Activated CD8-positive, alpha-beta T cell treated with anti-CD3 and anti-CD28 coated beads for 36 hours (primary cell): ENCODE measurements around the gene MDH2. TPM values are rescaled to one million over a fixed set of nuclear protein-coding genes. Genes with fewer than 3 reads are reported as not detected.
"Not testable (repeated sequence)": the region's sequence is repeated elsewhere in the genome, so short reads cannot be mapped to it uniquely, and the experiment has no call there.

ENCODE experiments used
- ATAC-seq: fragments of 200-7000 bp; cut with Tn5 transposase; one replicate; pipeline ENCODE4 v1.10.0; 2021; ENCODE audit warnings: mild to moderate bottlenecking, moderate library complexity
- CTCF ChIA-PET: fragments of 350-600 bp; sonication (Branson Sonifier 250); formaldehyde crosslinking; loops from one replicate; lab custom pipeline; 2021; ENCODE audit warnings: antibody characterized with exemption; lab: Charles Lee
- POLR2A ChIA-PET: fragments of 350-600 bp; sonication (Branson Sonifier 250); formaldehyde crosslinking; loops from one replicate; lab custom pipeline; 2021; ENCODE audit warnings: antibody characterized with exemption; lab: Charles Lee
- DNase-seq: peaks from one replicate; pipeline ENCODE4 v3.0.0-alpha.2; 2020
- H3K27ac Mint-ChIP-seq: one replicate; pipeline ENCODE4 v1.8.0; 2021; ENCODE audit warnings: mild to moderate bottlenecking, mixed read lengths
- H3K27me3 Mint-ChIP-seq: one replicate; pipeline ENCODE4 v1.8.0; 2021; ENCODE audit warnings: mixed read lengths
- H3K36me3 Mint-ChIP-seq: one replicate; pipeline ENCODE4 v1.8.0; 2021; ENCODE audit warnings: low read depth, mixed read lengths
- H3K4me1 Mint-ChIP-seq: one replicate; pipeline ENCODE4 v1.8.0; 2021; ENCODE audit warnings: low read depth, mixed read lengths
- H3K4me3 Mint-ChIP-seq: one replicate; pipeline ENCODE4 v1.8.0; 2021; ENCODE audit warnings: mild to moderate bottlenecking, moderate library complexity, mixed read lengths
- H3K9me3 Mint-ChIP-seq: one replicate; pipeline ENCODE4 v1.8.0; 2021; ENCODE audit warnings: mixed read lengths
- CTCF ChIP-seq: fragments of 200-600 bp; IDR thresholded peaks from one replicate; pipeline ENCODE4 v1.8.0; 2022; ENCODE audit warnings: antibody characterized with exemption, mild to moderate bottlenecking
- intact Hi-C: fragments of 100-400 bp; cut with micrococcal nuclease; formaldehyde crosslinking; loops from one replicate; pipeline ENCODE4 v1.10.0; 2022
- total RNA-seq, 2 experiments: library from RNA; stranded (reverse); gene quantifications; one replicate each; pipeline ENCODE4 v1.2.3, GENCODE V29; 2021

Gene MDH2
- total RNA-seq, 2 experiments from 2014 or later: 278 to 292 TPM

DNA sequence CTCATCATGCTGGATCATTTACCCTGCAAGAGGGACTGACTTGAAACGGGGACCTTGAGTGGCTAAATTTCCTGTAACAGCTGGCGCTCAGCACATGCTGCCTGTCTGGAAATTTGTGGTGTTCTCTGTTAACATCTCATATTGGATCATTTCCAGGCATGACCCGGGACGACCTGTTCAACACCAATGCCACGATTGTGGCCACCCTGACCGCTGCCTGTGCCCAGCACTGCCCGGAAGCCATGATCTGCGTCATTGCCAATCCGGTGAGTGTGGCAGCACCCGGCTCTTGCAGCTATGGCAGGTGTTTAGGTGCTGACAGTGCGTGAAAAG lies 9.9 kb downstream of the MDH2 start:
- POLR2A ChIA-PET: interaction anchor here (2.5 kb wide), 1 partner anchor 10 kb away, joined by 10 read pairs; the partner anchor contains the start of genes MDH2 and STYXL1

DNA sequence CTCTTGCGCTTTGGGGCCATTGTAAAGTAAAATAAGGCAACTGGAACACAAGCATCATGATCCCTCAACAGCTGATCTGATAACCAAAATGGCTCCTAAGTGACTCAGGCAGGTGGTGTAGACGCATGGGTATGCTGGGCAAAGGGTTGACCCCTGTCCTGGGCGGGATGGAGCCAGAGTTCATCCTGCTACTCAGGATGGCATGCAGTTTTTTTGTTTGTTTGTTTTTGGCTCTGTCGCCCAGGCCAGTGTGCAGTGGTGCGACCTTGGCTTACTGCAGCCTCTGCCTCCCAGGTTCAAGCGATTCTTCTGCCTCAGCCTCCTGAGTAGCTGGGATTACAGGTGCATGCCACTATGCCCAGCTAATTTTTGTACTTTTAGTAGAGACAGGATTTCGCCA lies 10.8 kb downstream of the MDH2 start:
- H3K9me3 Mint-ChIP-seq, H3K27ac Mint-ChIP-seq, ATAC-seq, CTCF ChIA-PET, POLR2A ChIA-PET, DNase-seq, H3K4me3 Mint-ChIP-seq, H3K4me1 Mint-ChIP-seq, intact Hi-C loops, H3K27me3 Mint-ChIP-seq: not testable (repeated sequence)
- H3K36me3 Mint-ChIP-seq: peaks cover 40% of the 10 kb centered on the region

More for the DNA sequence above, 9.9 kb downstream of the MDH2 start:
- Mint-ChIP-seq H3K36me3 (peaks cover 39% of the 10 kb centered on the region), H3K4me1 (peaks cover 4% of the 10 kb centered on the region), H3K9me3 (no peaks in the 10 kb centered on the region), H3K4me3 (no peak overlapping the region), H3K27ac (no peak overlapping the region), H3K27me3 (no peaks in the 10 kb centered on the region)
- no peak for DNase-seq
- CTCF ChIA-PET: no interaction called here
- no peak for TF ChIP-seq CTCF
- ATAC-seq: no peak
- intact Hi-C loops: no loop called here

DNA sequence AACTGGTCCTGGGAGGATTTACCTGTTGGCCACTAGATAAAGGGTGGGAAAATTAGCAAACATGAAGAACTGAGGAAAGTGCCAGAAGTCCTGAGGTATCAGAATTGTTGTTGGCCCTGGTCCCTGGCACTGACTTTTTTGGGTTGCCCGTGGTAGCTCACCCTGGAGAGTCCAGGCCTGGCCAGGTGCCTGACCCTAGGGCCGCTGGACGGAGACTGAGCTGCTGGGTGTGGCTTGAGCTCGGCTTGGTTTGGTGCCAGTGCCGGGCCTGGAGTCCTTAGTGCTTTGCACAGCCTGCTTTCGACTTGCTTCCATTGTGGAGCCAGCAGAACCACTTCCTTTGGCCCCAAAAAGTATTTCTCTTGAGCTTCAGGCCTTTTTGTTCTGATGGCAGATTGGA lies 12.9 kb downstream of the MDH2 start:
- Mint-ChIP-seq H3K4me3 (no peak overlapping the region), H3K27me3 (no peaks in the 10 kb centered on the region), H3K9me3 (no peaks in the 10 kb centered on the region), H3K36me3 (peaks cover 57% of the 10 kb centered on the region), H3K4me1 (peaks cover 12% of the 10 kb centered on the region), H3K27ac (no peak overlapping the region)
- DNase-seq: no peak
- no peak for TF ChIP-seq CTCF
- intact Hi-C loops: no loop called here
- ATAC-seq: no peak
- CTCF ChIA-PET: no interaction called here
- POLR2A ChIA-PET: interaction anchor here (1.8 kb wide), 1 partner anchor 11 kb away, joined by 4 read pairs; no protein-coding TSS in a partner anchor

GRCh38 chr7:76062254-76062653 lies 14.3 kb downstream of the MDH2 start:
- Mint-ChIP-seq H3K9me3 (no peaks in the 10 kb centered on the region), H3K27me3 (no peaks in the 10 kb centered on the region), H3K27ac (no peak overlapping the region), H3K4me1 (peaks cover 12% of the 10 kb centered on the region), H3K4me3 (no peak overlapping the region), H3K36me3 (peaks cover 63% of the 10 kb centered on the region)
- no peak for TF ChIP-seq CTCF
- intact Hi-C loops: no loop called here
- CTCF ChIA-PET: no interaction called here
- POLR2A ChIA-PET: interaction anchor here (1.0 to 1.8 kb wide), 2 partner anchors 12 to 14 kb away, joined by 3 to 4 read pairs; partner anchors contain the start of gene MDH2
- DNase-seq: no peak
- ATAC-seq: no peak

GRCh38 chr7:76063114-76063513 lies 15.2 kb downstream of the MDH2 start:
- ATAC-seq (no peak), DNase-seq (no peak)
- H3K36me3 Mint-ChIP-seq: peaks cover 55% of the 10 kb centered on the region
- H3K4me1 Mint-ChIP-seq: peaks cover 12% of the 10 kb centered on the region
- no peaks in the 10 kb centered on the region for H3K9me3 Mint-ChIP-seq
- no peak overlapping the region for H3K4me3 Mint-ChIP-seq
- no peaks in the 10 kb centered on the region for H3K27me3 Mint-ChIP-seq
- POLR2A ChIA-PET: interaction anchor here (1.4 kb wide), 1 partner anchor 11 kb away, joined by 3 read pairs; no protein-coding TSS in a partner anchor
- intact Hi-C loops: no loop called here
- H3K27ac Mint-ChIP-seq: no peak overlapping the region
- TF ChIP-seq CTCF: no peak
- CTCF ChIA-PET: no interaction called here
